WTC11 (cell line): ENCODE data around the gene IL1R1. TPM values are rescaled to one million over a fixed set of nuclear protein-coding genes. Genes with fewer than 3 reads are reported as not detected.
A peak's percentile ranks its signal among the peaks of the same experiment; 100 is the strongest.

Experiments used
- ATAC-seq: fragments of 200-7000 bp; cut with Tn5 transposase; 2 replicates; pipeline ENCODE4 v1.10.0; 2021; ENCODE audit warnings: mild to moderate bottlenecking, moderate library complexity
- CTCF ChIA-PET: fragments of 300-600 bp; sonication (Branson Sonifier 250); formaldehyde crosslinking; loops from one replicate; lab custom pipeline; 2021; ENCODE audit warnings: antibody characterized with exemption; lab: Charles Lee
- POLR2A ChIA-PET: fragments of 350-600 bp; sonication (Branson Sonifier 250); formaldehyde crosslinking; loops from one replicate; lab custom pipeline; 2021; ENCODE audit warnings: antibody characterized with exemption; lab: Charles Lee
- DNase-seq: peaks from one replicate; pipeline ENCODE4 v3.0.0; 2021; ENCODE audit warnings: low spot score
- H3K27ac Mint-ChIP-seq: 2 replicates; pipeline ENCODE4 v1.8.0; 2021; ENCODE audit warnings: mixed read lengths
- H3K27me3 Mint-ChIP-seq: 2 replicates; pipeline ENCODE4 v1.8.0; 2021; ENCODE audit warnings: low read depth, mild to moderate bottlenecking, moderate library complexity, mixed read lengths
- H3K36me3 Mint-ChIP-seq: 2 replicates; pipeline ENCODE4 v1.8.0; 2021; ENCODE audit warnings: mixed read lengths
- H3K4me1 Mint-ChIP-seq: 2 replicates; pipeline ENCODE4 v1.8.0; 2022; ENCODE audit warnings: mixed read lengths
- H3K4me3 Mint-ChIP-seq: 2 replicates; pipeline ENCODE4 v1.8.0; 2021; ENCODE audit warnings: mild to moderate bottlenecking, moderate library complexity, mixed read lengths
- H3K9me3 Mint-ChIP-seq: 2 replicates; pipeline ENCODE4 v1.8.0; 2021; ENCODE audit warnings: mixed read lengths
- ATF6 ChIP-seq: sonication (generic); formaldehyde crosslinking; IDR thresholded peaks from 2 replicates; pipeline ENCODE4 v1.8.1; 2023; ENCODE audit warnings: mild to moderate bottlenecking, missing genetic modification reagents
- CREB1 ChIP-seq: sonication (generic); formaldehyde crosslinking; IDR thresholded peaks from 2 replicates; pipeline ENCODE4 v1.8.0; 2023; ENCODE audit warnings: mild to moderate bottlenecking, missing genetic modification reagents
- E2F4 ChIP-seq: sonication (generic); formaldehyde crosslinking; IDR thresholded peaks from 2 replicates; pipeline ENCODE4 v1.8.1; 2022; ENCODE audit warnings: low read depth, mild to moderate bottlenecking, moderate library complexity, missing genetic modification reagents, borderline replicate concordance
- EMX1 ChIP-seq: fragments of 250-450 bp; sonication (Bioruptor Pico); IDR thresholded peaks from 2 replicates; pipeline ENCODE4 v1.8.0; 2021; ENCODE audit warnings: mild to moderate bottlenecking
- FOXJ3 ChIP-seq: sonication (generic); formaldehyde crosslinking; IDR thresholded peaks from 2 replicates; pipeline ENCODE4 v1.9.0; 2021; ENCODE audit warnings: missing genetic modification reagents, mild to moderate bottlenecking, borderline replicate concordance
- GABPB1 ChIP-seq: sonication (generic); formaldehyde crosslinking; IDR thresholded peaks from 2 replicates; pipeline ENCODE4 v1.8.1; 2023; ENCODE audit warnings: mild to moderate bottlenecking, missing genetic modification reagents
- GTF2I ChIP-seq: fragments of 250-450 bp; sonication (Bioruptor Pico); conservative IDR thresholded peaks from 2 replicates; pipeline ENCODE4 v1.4.0; 2021; ENCODE audit warnings: mild to moderate bottlenecking
- HMGXB4 ChIP-seq: sonication (generic); formaldehyde crosslinking; IDR thresholded peaks from 2 replicates; pipeline ENCODE4 v1.8.1; 2023; ENCODE audit warnings: mild to moderate bottlenecking, moderate library complexity, missing genetic modification reagents
- KAT7 ChIP-seq: sonication (generic); formaldehyde crosslinking; IDR thresholded peaks from 2 replicates; pipeline ENCODE4 v1.8.1; 2023; ENCODE audit warnings: missing genetic modification reagents, mild to moderate bottlenecking, borderline replicate concordance
- MXD4 ChIP-seq: fragments of 250-450 bp; sonication (Bioruptor Pico); IDR thresholded peaks from 2 replicates; pipeline ENCODE4 v1.8.0; 2021; ENCODE audit warnings: mild to moderate bottlenecking, moderate library complexity, borderline replicate concordance
- MYBL2 ChIP-seq: sonication (generic); formaldehyde crosslinking; IDR thresholded peaks from 2 replicates; pipeline ENCODE4 v1.8.1; 2023; ENCODE audit warnings: mild to moderate bottlenecking, moderate library complexity, missing genetic modification reagents
- OVOL2 ChIP-seq: fragments of 250-450 bp; sonication (Bioruptor Pico); IDR thresholded peaks from 2 replicates; pipeline ENCODE4 v1.9.0; 2021; ENCODE audit warnings: mild to moderate bottlenecking, borderline replicate concordance
- PRDM15 ChIP-seq: sonication (generic); formaldehyde crosslinking; IDR thresholded peaks from 2 replicates; pipeline ENCODE4 v1.8.0; 2022; ENCODE audit warnings: missing genetic modification reagents
- SMAD3 ChIP-seq: sonication (generic); formaldehyde crosslinking; IDR thresholded peaks from 2 replicates; pipeline ENCODE4 v1.8.0; 2022; ENCODE audit warnings: missing genetic modification reagents, mild to moderate bottlenecking, borderline replicate concordance
- SOX15 ChIP-seq: fragments of 250-450 bp; sonication (Bioruptor Pico); IDR thresholded peaks from 2 replicates; pipeline ENCODE4 v1.9.0; 2021; ENCODE audit warnings: mild to moderate bottlenecking
- TP53 ChIP-seq: sonication (generic); formaldehyde crosslinking; IDR thresholded peaks from 2 replicates; pipeline ENCODE4 v1.8.1; 2023; ENCODE audit warnings: mild to moderate bottlenecking, missing genetic modification reagents
- USF1 ChIP-seq: sonication (generic); formaldehyde crosslinking; IDR thresholded peaks from 2 replicates; pipeline ENCODE4 v1.8.0; 2022; ENCODE audit warnings: mild to moderate bottlenecking, missing genetic modification reagents
- ZBTB21 ChIP-seq: sonication (generic); formaldehyde crosslinking; IDR thresholded peaks from 2 replicates; pipeline ENCODE4 v1.8.1; 2023; ENCODE audit warnings: mild to moderate bottlenecking, missing genetic modification reagents, borderline replicate concordance
- ZNF121 ChIP-seq: sonication (generic); formaldehyde crosslinking; IDR thresholded peaks from 2 replicates; pipeline ENCODE4 v1.8.0; 2023; ENCODE audit warnings: missing genetic modification reagents
- ZNF317 ChIP-seq: sonication (generic); formaldehyde crosslinking; IDR thresholded peaks from 2 replicates; pipeline ENCODE4 v1.8.1; 2023; ENCODE audit warnings: low read depth, mild to moderate bottlenecking, moderate library complexity, missing genetic modification reagents, borderline replicate concordance
- ZNF416 ChIP-seq: fragments of 250-450 bp; sonication (Bioruptor Pico); IDR thresholded peaks from 2 replicates; pipeline ENCODE4 v1.9.0; 2021; ENCODE audit warnings: mild to moderate bottlenecking, inconsistent platforms
- total RNA-seq: library from RNA; stranded (reverse); gene quantifications from 3 replicates; pipeline ENCODE4 v1.2.3, GENCODE V29; 2021

IL1R1 gene
- total RNA-seq, 1 experiment from 2014 or later = 0.37 TPM

GRCh38 chr2:102139851-102140250, 2.7 kb upstream of the IL1R1 start (continued):
- TF ChIP-seq PRDM15 (CRISPR knock-in tag) (no peak), USF1 (CRISPR knock-in tag) (no peak), TP53 (CRISPR knock-in tag) (no peak), OVOL2 (CRISPR knock-in tag) (no peak), ZNF317 (CRISPR knock-in tag) (no peak), ZNF121 (CRISPR knock-in tag) (no peak)

- ChIA-PET POLR2A (no interaction called here), CTCF (no interaction called here)
- DNase-seq (no peak), ATAC-seq (no peak)
- Mint-ChIP-seq H3K4me1 (peaks cover 17% of the 10 kb centered on the region), H3K4me3 (no peak overlapping the region; the same call in 1 of the 2 replicates), H3K9me3 (peaks cover 5% of the 10 kb centered on the region; the same call in 1 of the 2 replicates), H3K27ac (no peak overlapping the region), H3K36me3 (no peaks in the 10 kb centered on the region), H3K27me3 (peaks cover 41% of the 10 kb centered on the region)
- TF ChIP-seq CREB1 (CRISPR knock-in tag) (no peak), GTF2I (no peak), ZNF416 (CRISPR knock-in tag) (no peak), FOXJ3 (CRISPR knock-in tag) (no peak), HMGXB4 (CRISPR knock-in tag) (no peak), ATF6 (CRISPR knock-in tag) (no peak), KAT7 (CRISPR knock-in tag) (no peak)
Observed at GRCh38 chr2:102140377-102140776, 2.2 kb upstream of the IL1R1 start.

GRCh38 chr2:102141011-102141943, 1.3 kb upstream of the IL1R1 start:
- Mint-ChIP-seq H3K27ac (no peak overlapping the region), H3K9me3 (peaks cover 10% of the 10 kb centered on the region), H3K4me3 (peak overlapping the region; percentile 74), H3K36me3 (no peaks in the 10 kb centered on the region), H3K4me1 (peaks cover 17% of the 10 kb centered on the region), H3K27me3 (peaks cover 41% of the 10 kb centered on the region)
- ATAC-seq (no peak), DNase-seq (no peak)
- ChIA-PET POLR2A (no interaction called here), CTCF (interaction anchor here (1.1 to 2.0 kb wide), 6 partner anchors 15 to 135 kb away, joined by 3 to 13 read pairs (median 5); no protein-coding TSS in a partner anchor)
- TF ChIP-seq MYBL2 (CRISPR knock-in tag) = no peak
- no peak for TF ChIP-seq E2F4 (CRISPR knock-in tag)
- no peak for TF ChIP-seq GABPB1 (CRISPR knock-in tag)
- TF ChIP-seq SOX15 (CRISPR knock-in tag) = no peak
- no peak for TF ChIP-seq ZBTB21 (CRISPR knock-in tag)
- no peak for TF ChIP-seq EMX1 (CRISPR knock-in tag)
- no peak for TF ChIP-seq SMAD3 (CRISPR knock-in tag)
- no peak for TF ChIP-seq MXD4 (CRISPR knock-in tag)
- no peak for TF ChIP-seq CREB1 (CRISPR knock-in tag)
